Epithelial cell of proximal tubule (primary cell): Measurements from ENCODE around the gene TSTD1. TPM values are rescaled to one million over a fixed set of nuclear protein-coding genes. Genes with fewer than 3 reads are reported as not detected.
"Not testable (repeated sequence)": the region's sequence is repeated elsewhere in the genome, so short reads cannot be mapped to it uniquely, and the experiment has no call there.

Experiments
- DNase-seq: peaks from one replicate; pipeline ENCODE4 v3.0.0-alpha.2; 2011; ENCODE audit warnings: low read depth
- H3K4me3 ChIP-seq: 2 replicates; pipeline ENCODE4 v1.5.1; 2011; ENCODE audit warnings: low read depth, mild to moderate bottlenecking, low read length
- CTCF ChIP-seq: conservative IDR thresholded peaks from 2 replicates; pipeline ENCODE4 v1.5.1; 2012; ENCODE audit warnings: low read depth, mild to moderate bottlenecking, low read length
- total RNA-seq: library from RNA; depleted of rRNA; stranded (reverse); fragments of >200 nt; gene quantifications from 2 replicates; pipeline ENCODE4 v1.2.3, GENCODE V29; 2015

TSTD1 gene
- total RNA-seq, 1 donor from 2014 or later = 148 TPM

- no peak overlapping the region for H3K4me3 ChIP-seq
- no peak for DNase-seq
- TF ChIP-seq CTCF = peak; percentile 42
These were observed 45.1 kb downstream of the TSTD1 start for GRCh38 chr1:160993544-160994193.

DNA sequence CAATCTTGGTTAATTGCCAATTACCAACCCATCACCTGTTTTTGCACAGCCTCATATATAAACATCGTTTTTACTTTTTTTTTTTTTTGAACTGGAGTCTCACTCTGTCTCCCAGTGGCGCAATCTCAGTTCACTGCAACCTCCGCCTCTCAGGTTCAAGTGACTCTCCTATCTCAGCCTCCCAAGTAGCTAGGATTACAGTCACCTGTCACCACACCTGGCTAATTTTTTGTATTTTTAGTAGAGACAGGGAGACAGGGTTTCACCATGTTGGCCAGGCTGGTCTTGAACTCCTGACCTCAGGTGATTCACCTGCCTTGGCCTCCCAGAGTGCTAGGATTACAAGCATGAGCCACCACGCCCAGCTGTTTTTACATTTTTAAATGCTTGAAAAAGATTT is 46.7 kb downstream of the TSTD1 start:
- not testable (repeated sequence) for DNase-seq, H3K4me3 ChIP-seq

Other genes with a start within 250 kb of the TSTD1 start
- not detected in 2 replicates for gene LY9, start 242.8 kb downstream of the TSTD1 start, total RNA-seq
- not detected in 2 replicates for gene CD244, start 176.1 kb downstream of the TSTD1 start, total RNA-seq
- gene ITLN1, start 153.8 kb downstream of the TSTD1 start, total RNA-seq = not detected in 2 replicates
- gene ITLN2, start 84.2 kb downstream of the TSTD1 start, total RNA-seq = not detected in 2 replicates
- gene F11R, start 17.8 kb downstream of the TSTD1 start, total RNA-seq = 42.2 and 57.8 TPM in 2 replicates
- gene USF1, start 7.0 kb upstream of the TSTD1 start, total RNA-seq = 37.9 and 53.7 TPM in 2 replicates
- gene ARHGAP30, start 30.9 kb upstream of the TSTD1 start, total RNA-seq = 0.06 and 0.07 TPM in 2 replicates
- 3.0 and 6.1 TPM in 2 replicates for gene NECTIN4, start 50.6 kb upstream of the TSTD1 start, total RNA-seq
- gene KLHDC9, start 59.4 kb upstream of the TSTD1 start, total RNA-seq = 2.6 and 6.5 TPM in 2 replicates
- 102 and 103 TPM in 2 replicates for gene PFDN2, start 79.1 kb upstream of the TSTD1 start, total RNA-seq
- 34.2 and 55.9 TPM in 2 replicates for gene NIT1, start 79.1 kb upstream of the TSTD1 start, total RNA-seq
- gene DEDD, start 93.7 kb upstream of the TSTD1 start, total RNA-seq = 22.8 and 24.7 TPM in 2 replicates
- gene UFC1, start 115.0 kb upstream of the TSTD1 start, total RNA-seq = 84.7 and 117 TPM in 2 replicates
- 10.2 and 20.6 TPM in 2 replicates for gene USP21, start 120.5 kb upstream of the TSTD1 start, total RNA-seq
- 20.3 and 22.0 TPM in 2 replicates for gene PPOX, start 127.5 kb upstream of the TSTD1 start, total RNA-seq
- gene B4GALT3, start 138.5 kb upstream of the TSTD1 start, total RNA-seq = 46.2 and 50.7 TPM in 2 replicates
- gene ADAMTS4, start 160.1 kb upstream of the TSTD1 start, total RNA-seq = under 0.01 TPM in 1 of 2 replicates, not detected in the other
- 104 and 124 TPM in 2 replicates for gene NDUFS2, start 163.4 kb upstream of the TSTD1 start, total RNA-seq
- gene FCER1G, start 176.3 kb upstream of the TSTD1 start, total RNA-seq = not detected in 2 replicates
- not detected in 2 replicates for gene APOA2, start 184.7 kb upstream of the TSTD1 start, total RNA-seq
- gene TOMM40L, start 187.1 kb upstream of the TSTD1 start, total RNA-seq = 6.2 and 12.4 TPM in 2 replicates
- gene NR1I3, start 199.2 kb upstream of the TSTD1 start, total RNA-seq = not detected in 2 replicates
- gene PCP4L1, start 219.8 kb upstream of the TSTD1 start, total RNA-seq = 0.35 TPM in 1 of 2 replicates, not detected in the other